DMS114 treated with DMSO at 0.1 percent for 48 hours (cell line): ENCODE measurements around the gene GALNT10.

Source experiments
- DNase-seq: peaks from one replicate; lab custom pipeline; 2025; ENCODE audit not compliant: unreplicated experiment; lab: John Stamatoyannopoulos, UW

Gene GALNT10

DNA sequence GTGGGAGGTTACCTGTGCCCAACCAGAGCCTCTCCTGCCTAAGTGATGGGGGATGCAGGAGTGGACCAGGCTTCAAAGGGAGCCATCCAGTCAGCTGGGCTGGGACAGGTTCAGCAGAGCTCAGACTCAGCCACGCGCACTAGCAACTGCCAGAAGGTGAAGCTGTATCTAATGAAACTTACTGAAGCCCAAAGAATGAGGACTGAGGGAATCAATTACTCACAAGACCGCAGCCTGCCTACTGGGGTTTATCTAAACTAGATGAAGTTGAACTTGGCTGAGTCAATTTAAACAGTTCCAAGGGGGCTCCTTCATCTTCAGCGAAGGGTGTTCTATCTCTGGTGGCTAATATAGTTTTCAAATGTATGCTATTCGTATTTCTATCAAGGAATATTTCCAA is 276.1 kb downstream of the GALNT10 start:
- DNase-seq: no peak

DNA sequence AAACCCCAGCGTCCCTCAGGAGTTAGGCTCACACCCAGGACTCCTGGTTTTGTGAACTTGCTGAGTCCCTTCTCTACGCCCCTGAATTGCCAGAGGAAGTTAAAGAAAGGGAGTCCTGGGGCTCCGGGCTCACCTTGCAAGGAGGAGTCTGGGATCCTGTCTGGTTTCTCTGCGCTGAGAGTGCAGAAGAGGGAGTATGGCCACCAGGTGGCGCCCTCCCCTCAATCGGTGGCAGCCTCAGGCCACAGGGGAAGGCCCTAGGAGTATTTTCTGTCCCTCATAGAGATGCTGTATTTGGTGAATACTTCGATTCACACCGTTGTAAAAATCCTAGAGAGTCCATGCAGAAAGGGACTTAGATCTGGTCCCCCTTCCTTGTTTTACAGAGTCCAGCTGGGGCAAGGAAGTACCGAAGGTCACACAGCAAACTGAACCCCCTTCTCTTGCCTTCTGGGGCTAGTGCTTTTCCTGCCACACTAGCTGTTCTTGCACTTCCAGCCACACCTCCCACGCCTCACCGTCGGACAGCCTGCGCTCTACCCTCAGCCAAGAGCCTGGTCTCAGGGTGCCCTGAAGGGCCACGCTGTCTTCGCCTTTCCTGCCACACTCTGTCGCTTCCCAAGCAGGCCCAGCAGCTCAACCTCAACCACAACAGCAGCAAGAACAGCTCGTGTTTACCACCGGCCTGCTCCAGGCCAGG is 277.3 kb downstream of the GALNT10 start:
- DNase-seq: peak; percentile 56

DNA sequence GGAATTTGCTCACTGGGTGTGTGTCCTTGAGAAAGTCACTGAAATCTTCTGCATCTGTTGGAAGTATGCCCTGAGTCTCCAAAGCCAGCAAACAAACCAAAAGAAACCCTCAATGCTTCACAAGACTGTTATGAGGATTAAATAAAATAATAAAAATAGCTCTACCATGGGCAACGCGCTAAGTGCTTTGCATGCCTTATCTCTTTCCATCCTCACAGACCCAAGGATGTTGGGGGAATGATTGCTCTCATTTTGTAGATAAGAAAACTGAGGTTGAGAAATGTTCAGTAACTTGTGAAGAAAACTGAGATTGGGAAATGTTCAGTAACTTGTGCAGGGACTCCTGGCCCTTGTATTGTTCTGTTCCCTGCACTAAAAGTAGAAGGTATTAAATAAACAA is 279.6 kb downstream of the GALNT10 start:
- DNase-seq: no peak
